G401.6 (cell line): ENCODE data around the gene FNDC10.

Source experiments
- FAIRE-seq: peaks from 2 replicates; lab custom pipeline; 2012; peaks lifted over from hg19 to GRCh38; lab: Jason Lieb, UNC

Gene FNDC10

DNA sequence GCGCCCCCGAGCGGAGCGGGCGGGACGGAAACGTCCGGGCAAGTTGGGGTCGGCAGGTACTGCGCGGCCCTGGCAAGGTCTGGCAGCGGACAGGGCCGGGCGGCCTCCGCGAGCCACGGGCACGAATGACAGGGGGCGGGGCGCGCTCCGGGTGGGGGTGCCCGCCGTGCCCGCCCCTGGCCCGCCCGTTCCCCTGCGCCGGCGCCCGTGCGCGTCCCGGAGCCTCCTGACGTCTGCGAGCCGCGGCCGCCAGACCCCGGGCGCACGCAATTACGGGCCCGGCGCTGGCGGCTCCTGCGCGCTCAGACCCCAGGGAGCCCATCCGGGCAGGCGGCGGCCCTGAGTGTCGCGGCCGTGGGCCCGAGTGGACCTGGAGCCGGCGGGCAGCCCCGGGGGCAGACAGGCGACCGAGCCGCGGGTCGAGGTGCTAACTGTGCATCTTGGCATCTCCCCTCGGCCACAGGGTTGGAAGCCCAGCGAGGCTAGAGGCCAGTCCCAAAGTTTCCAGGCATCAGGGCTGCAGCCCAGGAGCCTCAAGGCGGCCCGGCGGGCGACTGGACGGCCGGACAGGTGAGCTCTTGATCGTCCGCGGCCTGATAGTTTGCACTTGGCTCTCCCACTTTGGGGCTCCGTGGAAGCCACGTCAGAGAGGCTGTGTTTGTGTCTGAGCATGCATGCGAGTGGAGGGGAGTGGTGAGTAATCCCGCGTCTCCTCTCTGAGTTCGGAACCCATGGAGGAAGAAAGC, 16.3 kb upstream of the FNDC10 start:
- FAIRE-seq: no peak

DNA sequence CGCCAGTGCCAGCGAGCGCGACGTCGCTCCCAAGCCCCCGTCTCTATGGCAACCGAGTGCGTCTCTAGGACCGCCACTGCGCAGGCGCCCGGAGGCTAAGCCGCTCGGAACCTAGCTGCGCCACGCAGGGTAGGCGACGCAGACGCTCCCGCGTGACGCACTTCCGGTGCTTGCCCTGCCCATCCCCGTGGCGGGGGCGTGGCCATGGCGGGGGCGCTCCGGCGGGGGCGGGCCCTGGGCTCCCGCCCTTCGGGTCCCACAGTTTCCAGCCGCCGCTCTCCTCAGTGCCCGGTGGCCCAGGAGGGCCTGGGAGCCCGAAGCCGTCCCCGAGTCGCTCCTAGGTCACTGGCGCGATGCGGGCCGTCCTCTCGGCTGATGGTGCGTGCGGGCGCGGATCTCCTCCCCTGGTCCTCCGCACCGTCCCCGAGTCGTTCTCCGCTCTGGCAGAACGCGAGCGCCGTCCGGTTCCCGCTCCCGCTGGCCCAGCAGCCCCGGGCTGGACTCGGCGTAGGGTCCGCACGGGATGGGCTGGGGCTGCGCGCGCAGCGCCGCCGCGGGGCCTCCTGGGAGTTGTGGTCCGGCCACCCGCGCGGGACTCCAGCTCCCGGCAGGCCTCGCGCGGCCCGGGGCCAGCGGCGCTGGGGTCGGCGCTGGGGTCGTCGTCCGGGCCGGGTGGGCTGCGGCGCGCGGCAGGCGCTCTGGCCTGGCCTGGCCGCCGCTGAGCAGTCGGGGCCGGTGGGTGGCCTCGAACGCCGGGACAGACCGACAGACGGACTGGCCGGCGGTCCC, 15.5 kb upstream of the FNDC10 start, which contains the start of gene MIB2:
MIB2 (plus strand) TSS at position 245 of the 789 bp plus-strand sequence. CDS start 7,953 bp downstream, outside the sequence.
- FAIRE-seq: peak; percentile 94

DNA sequence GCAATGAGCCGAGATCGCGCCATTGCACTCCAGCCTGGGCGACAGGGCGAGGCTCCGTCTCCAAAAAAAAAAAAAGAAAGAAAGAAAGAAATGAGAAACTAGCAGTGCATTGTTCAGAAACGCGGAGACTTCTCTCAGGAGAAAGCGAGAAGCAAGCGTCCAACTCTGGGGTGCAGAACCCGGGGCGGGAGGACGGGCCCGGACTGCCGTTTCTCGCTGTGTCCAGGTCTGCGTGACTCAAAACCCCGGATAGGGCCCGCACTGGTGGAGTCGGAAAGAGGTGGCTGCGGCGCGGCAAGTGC, 15.0 kb upstream of the FNDC10 start:
- FAIRE-seq: no peak

DNA sequence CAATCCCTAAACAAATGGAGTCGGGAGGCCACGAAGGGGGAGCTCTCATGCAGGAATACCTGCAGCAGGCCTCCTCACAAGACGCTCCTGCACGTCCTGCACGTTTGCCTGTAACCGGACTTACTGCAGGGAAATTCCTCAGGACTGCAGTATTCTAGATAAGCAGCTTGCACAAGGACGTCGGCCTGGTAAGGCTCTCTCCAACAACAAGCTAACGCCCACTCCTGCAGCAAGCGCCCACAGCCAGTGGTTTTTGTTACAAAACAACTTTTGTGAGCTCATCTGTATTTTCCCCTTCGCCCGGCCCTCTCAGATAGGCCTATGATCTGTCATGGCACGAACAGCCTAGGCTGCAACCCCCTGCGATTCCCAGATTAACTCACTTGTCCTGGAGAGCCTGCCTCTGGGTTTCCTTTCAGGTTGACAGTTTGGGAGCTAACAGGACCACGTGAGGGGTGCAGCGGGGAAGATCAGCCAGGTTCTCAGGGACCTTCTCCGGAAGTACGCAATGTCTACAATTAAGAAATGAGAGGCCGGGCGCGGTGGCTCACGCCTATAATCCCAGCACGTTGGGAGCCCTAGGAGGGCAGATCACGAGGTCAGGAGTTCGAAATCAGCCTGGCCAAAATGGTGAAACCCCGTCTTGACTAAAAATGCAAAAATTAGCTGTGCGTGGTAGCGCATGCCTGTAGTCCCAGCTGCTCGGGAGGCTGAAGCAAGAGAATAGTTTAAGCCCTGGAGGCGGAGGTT, 14.4 kb upstream of the FNDC10 start:
- no peak for FAIRE-seq

DNA sequence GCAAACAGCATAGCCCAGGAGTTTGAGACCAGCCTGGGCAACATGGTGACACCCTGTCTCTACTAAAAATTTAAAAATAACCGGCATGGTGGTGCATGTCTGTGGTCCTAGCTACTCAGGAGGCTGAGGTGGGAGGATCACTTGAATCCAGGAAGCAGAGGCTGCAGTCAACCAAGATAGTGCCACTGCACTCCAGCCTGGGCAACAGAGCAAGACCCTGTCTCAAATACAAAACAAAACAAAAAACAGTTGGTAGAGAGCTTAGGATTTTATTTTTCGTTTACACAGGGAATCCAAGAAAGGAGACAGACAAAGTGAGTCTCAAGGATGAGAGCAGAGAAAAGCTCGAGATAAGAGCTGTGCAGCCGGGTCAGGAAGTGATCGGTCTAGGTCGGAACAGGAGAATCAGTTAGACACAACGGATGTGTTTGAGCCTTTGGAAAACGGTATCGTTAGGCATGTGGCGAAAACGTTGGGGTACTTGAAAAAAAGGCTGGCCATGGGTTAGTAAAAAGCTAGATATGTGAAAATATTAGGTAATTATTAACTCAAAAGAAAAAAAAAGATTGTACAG, 13.7 kb upstream of the FNDC10 start:
- no peak for FAIRE-seq

DNA sequence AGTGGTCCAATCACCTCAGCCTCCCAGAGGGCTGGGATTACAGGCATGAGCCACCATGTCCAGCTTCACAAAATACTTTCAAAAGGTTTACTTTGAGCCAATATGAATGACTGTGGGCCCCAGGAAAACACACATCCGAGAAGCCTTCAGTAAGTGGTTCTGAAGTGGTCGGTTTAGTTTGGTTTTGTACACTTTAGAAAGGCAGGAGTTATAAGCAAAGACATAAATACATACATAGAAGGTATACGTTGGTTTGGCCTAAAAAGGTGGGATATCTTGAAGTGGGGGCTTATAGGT, 12.1 kb upstream of the FNDC10 start:
- FAIRE-seq: no peak

DNA sequence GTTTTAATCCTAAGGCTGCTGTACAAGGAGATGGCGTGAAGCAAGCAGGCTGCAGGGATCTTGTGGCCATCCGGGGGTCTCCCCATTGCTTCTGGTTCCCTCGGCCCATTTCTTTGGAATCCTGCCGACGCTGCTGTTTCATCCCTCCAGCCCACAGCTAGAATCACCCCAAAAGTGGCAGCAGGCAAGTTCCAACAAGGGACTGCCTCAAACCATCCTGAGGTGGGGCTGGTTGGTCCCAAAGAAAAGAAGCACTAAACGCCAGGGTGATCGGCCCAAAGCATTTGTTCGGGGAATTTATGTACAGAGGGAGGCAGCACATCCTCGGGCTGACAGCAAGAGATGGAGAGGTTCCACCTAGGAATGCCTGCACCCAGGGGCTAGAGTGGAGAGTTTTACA, 10.9 kb upstream of the FNDC10 start:
- no peak for FAIRE-seq

DNA sequence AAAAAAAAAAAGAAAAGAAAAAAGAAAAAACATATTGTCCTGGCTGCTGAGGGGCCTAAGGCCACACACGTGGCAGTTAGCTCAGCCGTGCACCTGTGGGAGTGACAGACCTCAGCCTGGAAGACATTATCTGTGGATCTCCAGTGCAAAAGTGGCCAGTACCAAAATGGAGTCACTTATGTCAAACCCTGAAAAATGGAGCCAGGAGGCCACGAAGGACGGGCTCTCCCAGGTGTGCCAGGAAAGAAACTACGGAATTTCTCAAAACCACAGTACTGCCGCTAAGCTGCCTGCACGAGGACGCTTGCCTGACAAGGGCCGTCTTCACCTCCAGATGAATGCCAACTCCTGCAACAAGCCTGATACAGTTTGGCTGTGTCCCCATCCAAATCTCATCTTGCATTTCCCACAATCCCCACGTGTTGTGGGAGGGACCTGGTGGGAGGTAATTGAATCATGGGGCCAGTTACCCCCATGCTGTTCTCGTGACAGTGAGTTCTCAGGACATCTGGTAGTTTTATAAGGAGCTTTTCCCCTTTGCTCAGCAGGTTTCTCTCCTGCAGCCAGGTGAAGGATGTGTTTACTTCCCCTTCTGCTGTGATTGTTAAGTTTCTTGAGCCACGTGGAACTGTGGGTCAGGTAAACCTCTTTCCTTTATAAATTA, 10.0 kb upstream of the FNDC10 start:
- FAIRE-seq: no peak

DNA sequence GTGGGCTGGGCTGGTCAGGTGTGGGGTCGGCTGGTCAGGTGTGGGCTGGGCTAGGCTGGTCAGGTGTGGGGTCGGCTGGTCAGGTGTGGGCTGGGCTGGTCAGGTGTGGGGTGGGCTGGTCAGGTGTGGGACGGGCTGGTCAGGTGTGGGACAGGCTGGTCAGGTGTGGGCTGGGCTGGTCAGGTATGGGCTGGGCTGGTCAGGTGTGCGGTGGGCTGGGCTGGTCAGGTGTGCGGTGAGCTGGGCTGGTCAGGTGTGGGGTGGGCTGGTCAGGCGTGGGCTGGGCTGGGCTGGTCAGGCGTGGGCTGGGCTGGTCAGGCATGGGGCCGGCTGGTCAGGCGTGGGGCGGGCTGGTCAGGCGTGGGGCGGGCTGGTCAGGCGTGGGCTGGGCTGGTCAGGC, 6.3 kb upstream of the FNDC10 start:
- FAIRE-seq: no peak

DNA sequence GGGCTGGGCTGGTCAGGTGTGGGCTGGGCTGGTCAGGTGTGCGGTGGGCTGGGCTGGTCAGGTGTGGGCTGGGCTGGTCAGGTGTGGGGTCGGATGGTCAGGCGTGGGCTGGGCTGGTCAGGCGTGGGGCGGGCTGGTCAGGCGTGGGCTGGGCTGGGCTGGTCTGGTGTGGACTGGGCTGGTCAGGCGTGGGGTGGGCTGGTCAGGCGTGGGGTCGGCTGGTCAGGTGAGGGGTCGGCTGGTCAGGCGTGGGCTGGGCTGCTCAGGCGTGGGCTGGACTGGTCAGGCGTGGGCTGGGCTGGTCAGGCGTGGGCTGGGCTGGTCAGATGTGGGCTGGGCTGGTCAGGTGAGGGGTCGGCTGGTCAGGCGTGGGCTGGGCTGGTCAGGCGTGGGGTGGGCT, 5.8 kb upstream of the FNDC10 start:
- FAIRE-seq: no peak

DNA sequence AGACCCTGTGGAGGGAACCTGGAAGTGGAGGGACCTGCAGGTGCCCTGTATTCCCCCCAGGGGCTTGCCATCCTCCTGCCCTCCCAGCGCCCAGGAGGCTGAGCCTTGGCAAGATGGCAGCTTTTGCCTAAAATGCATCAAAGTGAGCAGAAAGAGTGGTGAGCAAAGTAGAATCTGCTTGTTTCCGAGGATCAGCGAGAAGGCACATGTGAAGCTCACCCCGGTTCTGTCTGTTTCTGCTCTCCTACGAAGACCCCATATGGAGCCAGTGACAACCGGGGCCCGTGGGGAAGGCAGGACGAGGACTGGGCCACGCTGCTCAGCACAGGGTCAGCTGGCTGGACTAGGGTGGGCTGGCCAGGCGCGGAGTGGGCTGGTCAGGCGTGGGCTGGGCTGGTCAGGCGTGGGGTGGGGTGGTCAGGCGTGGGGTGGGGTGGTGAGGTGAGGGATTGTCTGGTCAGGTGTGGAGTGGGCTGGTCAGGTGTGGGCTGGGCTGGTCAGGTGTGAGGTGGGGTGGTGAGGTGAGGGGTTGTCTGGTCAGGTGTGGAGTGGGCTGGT, 5.2 kb upstream of the FNDC10 start:
- FAIRE-seq: no peak

DNA sequence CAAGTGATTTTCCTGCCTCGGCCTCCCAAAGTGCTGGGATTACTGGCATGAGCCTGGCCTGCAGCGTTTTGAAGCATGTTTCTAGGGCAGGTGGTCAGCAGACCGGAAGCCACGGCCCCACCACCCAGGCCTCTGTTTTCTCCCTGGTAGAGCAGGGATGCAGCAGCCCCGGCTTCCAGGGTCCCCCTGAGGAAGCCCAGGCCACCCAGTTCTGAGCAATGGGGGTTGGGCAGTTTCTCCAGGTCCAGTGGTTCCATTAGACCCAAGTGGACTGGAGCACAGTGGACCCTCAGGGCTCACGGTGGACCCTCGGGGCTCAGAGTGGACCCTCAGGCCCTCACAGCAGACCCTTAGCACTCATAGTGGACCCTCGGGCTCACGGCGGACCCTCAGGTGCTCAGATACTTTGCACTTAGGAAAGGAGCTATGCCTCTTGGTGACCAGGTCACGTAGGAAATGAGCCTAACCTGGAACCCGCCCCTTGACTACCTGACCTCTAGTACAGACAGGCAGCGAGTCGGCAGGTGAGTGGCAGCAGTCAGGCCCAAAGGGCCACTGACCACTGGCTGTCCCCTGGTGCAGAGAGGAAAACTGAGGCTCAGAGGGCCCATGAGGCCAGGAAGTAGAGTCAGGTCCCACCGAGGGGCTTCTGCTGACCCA, 4.6 kb upstream of the FNDC10 start:
- FAIRE-seq: no peak

DNA sequence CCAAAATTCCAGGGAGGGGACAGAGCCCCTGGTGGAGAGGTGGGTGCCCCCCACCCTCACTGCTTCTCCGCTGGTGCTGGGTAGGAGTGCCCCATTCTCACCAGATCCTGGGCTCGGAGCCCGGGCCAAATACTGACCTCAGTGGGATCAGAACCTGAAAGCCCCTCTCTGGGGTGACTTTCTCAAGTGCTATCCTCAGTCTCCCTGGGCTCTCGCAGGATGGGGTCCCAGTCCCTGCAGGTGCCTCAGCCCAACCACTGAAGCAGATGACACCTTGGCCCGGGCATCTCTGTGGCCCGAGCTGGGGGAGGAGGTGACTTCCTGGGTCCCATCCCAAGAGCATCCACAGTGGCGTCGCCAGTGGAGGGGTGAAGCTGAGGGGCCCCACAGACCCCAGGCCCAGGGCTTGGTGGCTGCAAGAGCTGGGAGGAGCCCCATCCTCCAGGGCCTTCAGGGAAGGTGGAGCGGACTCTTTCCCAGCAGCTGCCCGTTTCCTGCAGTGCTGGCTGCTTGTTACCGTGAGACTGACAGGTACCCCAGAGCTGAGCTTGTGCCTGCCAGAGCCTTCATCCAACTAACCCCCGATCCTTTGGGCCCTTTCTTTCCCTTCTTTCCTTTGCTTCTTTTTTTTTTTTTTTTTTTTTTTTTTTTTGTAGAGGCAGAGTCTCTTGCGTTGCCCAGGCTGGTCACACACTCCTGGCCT, 3.9 kb upstream of the FNDC10 start:
- FAIRE-seq: peak; percentile 84

DNA sequence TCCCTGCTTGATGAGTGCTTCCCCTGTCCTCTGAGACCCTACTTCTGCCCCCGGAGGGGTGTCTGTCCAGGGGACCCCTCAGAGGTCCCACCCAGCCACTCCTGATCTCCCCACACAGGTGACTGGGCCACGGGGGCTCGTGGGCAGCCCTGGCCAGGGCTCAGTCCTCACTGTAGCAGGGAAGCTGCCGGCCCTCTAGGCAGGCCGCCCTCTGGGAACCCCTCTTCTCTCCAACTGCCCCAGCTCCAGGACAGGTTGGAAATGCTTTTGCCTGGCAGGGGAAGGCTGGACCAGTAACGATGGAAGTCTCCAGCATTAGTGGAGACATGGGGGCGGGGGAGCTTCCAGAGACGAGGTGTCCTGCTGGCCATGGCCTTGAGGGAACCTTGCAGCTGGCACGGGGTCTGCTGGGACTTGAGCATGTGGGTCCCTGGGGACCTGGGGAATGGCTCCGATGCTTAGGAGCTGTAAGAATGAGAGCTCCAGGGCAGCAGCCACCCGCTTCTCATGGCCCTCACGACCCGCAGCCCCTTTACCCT, 3.1 kb upstream of the FNDC10 start:
- no peak for FAIRE-seq

DNA sequence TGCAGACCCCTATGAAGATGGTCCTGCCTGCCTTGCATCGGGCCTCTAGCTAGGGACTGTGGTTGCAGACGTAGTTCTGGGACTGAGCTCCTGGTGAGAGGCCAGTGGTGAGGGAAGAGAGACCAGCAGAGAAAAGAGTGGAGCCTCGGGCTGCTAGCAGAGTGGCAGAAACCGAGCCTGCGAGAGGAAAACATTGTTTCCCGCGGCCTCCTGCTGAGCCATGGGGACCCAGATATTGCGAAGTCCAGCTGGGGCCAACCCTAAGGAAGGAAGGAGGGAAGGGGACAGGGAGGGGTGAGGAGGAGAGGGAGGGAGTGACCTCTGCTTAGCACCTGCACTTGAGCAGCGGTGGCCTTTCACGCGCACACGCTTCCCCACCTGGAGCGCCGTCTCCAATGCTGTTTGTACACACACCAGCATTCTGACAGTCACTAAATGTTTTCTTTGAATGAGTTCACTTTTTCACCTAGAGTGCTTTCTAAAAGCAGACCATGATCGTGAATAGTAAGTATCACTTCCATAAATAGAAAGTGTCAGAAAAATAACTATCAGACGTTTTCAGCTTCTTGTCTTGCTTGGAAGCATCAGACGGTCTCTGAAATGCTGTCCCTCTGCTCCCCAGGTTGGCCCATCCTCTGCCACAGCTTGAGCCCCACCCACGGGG, 2.5 kb upstream of the FNDC10 start:
- no peak for FAIRE-seq

DNA sequence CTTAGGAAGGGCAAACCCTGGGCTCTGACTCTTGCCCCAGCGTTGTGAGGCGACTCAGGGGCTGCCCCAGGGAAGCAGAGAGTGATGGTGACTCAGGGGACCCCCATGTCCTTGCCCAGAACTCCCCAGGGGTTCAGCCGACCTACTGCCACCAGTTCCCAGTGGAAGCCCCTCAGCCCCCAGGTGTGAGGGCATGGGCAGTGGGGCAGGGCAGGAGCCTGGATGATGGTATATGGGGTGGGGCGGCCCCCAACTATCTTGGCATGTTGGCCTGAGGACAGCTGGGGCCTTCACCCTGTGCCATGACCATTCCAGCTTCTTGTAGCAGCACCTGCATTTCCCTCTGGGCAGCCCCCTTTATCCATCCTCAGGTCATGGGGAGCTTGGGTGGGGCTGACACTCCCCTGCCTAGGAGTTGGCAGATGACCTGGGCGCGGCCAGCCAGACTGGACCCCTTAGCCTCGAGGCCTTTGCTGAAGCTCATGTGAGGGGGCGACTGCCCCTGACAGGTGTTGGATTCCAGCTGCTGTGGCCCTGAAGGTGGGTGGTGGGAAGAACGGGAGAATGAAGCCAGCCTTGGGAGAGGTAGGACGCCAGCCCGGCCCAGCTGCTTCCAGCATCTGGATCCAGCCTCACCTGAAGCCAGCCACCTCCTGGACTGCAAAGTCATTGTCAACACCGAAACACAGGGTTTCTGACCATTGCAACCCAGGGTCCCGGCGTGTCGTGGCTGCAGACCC, 1.8 kb upstream of the FNDC10 start:
- no peak for FAIRE-seq

DNA sequence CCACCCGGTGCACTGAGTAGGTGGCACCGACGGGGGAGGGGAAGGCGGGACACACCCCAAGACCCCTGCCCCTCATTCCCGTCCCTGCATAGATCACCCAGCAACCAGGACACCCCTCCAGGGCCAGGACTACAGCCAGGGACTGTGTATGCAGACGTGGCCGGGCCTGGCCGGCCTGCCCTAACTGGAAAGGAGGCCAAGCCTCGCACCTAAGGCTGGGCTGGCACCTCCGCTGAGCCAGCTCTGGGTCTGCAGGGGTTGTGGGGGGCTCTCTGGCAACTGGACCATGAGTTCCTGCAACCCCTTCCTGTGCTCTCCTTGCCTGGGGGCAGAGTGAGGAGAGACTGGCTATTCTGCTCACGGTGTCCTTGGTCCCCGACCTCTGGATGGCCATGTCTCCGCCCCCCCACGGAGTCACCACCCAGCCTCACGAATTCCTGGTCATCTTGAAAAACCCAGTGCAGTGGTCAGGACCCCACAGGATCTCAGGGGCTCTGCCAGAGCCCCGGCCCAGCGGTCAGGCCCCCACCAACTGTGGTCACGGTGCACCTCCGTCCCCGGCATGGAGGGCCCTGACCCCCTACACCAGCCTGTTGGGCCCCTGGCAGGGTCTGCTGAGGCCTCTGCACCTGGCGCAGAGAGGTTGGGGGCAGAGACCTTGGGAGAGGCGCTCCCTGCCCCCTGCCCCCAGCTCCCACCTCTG, 1.1 kb upstream of the FNDC10 start:
- FAIRE-seq: no peak

DNA sequence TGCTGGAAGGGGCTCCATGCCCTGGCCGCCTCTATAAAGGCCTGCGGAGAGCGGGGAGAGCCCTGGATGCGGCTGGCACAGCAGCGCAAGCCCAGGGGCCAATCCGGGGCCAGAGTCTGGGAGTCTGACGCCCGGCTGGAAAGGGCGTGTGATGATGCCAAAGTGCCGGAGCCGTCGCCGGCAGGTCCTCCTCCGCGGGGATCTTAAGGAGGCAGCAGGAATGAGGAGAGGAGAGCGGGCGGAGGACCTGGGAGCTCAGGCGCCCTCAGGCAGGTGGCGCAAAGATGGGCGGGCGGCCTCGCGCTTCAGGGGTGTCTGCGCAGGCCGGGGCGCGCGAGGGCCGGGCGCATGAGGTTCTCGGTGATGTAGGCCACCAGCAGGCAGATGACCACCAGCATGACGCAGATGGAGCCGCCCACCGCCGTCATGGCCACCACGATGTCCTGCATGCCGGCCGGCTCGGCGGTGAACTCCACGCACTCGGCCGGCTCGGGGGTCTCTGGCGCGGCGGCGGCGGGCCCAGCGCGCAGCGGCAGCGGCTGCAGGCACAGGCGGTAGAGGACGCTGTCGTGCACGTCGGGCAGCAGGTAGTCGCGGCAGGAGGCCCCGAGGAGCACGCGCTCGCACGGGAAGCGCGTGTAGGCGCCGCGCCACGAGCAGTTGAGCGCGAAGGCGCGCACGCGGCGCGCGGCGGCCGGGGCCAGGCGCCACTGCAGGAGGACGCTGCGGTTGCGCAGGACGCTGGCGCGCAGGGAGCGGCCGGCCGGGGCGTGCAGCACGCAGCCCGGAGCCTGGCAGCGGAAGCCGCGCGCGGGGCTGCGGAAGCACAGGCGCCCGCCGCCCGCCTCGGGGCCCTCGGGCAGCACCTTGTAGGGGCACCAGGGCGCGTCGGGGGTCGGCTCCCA, 653 bp downstream of the FNDC10 start:
- FAIRE-seq: no peak
